GM21528 (cell line): Measurements from ENCODE around the gene SIAH3.
"Not testable (repeated sequence)": the region's sequence is repeated elsewhere in the genome, so short reads cannot be mapped to it uniquely, and the experiment has no call there.

Source experiments
- ATAC-seq: cut with Tn5 transposase; IDR thresholded peaks from one replicate; pipeline ENCODE4 v1.9.1; 2021; ENCODE audit warnings: mild to moderate bottlenecking, moderate library complexity; ENCODE audit not compliant: unreplicated experiment, low FRiP score

Gene SIAH3, protein sequence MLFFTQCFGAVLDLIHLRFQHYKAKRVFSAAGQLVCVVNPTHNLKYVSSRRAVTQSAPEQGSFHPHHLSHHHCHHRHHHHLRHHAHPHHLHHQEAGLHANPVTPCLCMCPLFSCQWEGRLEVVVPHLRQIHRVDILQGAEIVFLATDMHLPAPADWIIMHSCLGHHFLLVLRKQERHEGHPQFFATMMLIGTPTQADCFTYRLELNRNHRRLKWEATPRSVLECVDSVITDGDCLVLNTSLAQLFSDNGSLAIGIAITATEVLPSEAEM

DNA sequence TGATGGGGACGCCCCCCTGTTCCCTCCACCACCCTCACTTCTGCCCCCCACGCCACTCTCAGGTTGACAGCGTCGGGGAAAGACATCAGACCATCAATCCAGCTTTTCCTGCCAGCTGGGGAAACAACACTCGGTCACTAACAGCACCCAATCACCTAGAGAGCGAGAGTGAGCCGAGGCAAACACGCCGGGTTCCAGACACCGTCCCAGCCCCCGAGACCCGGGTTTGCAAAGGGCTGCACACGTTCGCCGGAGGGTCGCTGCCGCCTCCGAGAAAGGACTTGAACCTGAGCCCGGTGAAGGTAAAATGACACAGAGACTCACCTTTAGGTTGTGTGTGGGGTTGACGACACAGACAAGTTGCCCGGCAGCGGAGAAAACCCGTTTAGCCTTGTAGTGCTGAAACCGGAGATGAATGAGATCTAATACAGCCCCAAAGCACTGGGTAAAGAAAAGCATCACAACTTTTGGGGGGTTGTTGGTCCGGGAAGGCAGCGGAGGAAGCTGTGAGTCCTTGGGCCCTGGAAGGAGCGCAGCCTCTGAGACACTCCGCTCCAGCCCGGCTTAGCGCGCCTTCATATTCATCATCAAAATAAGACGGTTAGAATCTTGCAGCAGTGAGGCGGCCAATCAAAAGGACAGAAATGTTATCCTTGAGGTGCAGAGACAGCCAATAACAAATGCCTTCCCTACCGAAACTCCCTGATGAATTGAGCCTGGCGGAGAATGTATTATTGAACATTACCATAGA lies at the start of gene SIAH3:
SIAH3 (minus strand) TSS at position 583 of the 751 bp plus-strand sequence; CDS start at position 459, 124 bp downstream.
- no peak for ATAC-seq

DNA sequence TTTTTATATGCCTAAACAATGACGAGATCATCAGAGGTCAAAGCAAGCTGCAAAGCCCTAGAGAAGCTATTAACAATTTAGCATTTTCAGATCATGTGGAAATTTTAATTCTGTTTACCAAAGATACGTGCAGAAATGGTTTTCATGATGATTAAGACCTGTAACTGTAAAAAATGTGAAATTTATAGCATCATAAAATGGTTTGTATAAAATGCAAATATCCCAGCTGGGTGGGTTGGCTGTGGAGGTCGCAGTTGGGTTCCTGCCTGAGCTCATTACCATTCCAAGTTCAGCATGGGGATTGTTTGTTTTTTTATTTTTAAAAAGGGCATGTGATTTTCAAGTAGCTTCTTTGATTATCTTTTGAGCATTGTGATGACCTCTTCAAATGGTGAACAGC lies 47.9 kb upstream of the SIAH3 start:
- no peak for ATAC-seq

DNA sequence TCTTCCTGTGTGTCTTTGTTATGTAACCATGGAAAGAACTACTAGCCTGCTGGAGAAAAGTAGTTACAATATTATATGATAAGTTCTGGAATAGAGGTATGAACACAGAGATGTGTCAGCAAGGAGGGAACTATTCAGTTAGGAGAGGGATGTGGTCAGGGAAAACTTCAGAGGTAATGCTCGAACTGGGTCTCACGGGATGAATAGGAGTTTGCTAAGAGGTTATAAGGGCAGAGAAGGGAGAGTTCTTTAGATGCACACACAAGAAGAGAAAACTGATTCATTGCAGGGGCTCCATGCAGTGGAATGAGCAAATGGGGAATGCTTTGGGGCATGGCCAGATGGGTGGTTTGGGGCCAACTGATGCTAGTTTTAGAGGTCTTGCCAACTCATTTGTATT lies 46.0 kb upstream of the SIAH3 start:
- ATAC-seq: no peak

DNA sequence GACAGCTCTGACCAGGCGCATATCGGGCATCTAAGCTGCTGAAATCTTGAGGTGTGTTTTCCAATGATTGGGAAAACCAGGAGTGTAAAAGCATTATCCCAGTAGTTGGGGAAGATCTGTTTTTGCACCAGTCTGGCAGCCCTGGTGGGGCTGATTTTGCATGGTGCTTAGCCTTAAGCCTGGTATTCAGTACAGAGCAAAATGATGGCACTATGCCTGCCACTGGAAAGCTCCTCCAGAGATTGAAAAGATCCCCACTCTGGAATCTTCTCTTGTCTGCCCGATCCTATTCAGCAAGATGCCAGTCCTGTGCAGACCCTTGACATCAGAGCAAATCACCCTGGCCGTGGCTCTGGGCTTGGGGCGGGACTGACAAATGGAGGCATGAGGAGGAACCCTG lies 44.7 kb upstream of the SIAH3 start:
- no peak for ATAC-seq

DNA sequence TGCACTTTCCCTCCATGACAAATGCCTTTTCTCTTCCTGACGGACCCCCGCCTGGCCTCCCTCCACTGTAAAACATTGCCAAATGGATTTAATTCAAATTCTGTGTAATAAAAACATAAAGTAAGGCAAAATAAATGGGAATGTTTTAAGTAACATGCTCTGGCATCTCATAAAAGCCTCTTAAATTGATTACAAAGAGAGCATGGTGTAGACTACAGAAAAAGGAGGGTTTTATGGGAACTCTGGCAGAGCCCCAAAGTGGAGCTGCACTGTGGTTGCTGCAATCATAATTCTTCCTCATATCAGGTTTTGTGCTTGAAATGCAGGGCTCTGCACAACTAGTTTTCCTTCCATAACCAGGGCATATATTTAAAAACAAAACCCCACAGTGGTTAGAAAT lies 44.3 kb upstream of the SIAH3 start:
- ATAC-seq: no peak

DNA sequence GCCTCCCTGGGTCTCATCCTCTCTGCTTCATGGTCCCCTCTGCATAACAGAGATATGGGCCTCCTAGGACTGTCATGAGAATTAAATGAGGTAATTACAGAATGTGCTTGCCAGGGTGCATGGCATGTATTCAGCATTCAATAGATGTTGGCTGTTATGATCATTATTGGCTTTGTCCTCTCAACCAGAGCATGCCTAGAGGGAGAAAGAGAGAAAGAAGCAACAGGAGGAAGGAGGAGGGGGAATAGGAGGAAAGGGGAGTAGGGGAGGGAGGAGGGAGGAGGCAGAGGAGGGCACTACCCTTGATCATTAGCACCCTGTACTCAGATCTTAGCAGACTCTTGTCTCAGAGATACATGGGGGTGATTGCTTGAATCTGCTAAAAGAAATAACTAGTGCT lies 41.0 kb upstream of the SIAH3 start:
- ATAC-seq: no peak

DNA sequence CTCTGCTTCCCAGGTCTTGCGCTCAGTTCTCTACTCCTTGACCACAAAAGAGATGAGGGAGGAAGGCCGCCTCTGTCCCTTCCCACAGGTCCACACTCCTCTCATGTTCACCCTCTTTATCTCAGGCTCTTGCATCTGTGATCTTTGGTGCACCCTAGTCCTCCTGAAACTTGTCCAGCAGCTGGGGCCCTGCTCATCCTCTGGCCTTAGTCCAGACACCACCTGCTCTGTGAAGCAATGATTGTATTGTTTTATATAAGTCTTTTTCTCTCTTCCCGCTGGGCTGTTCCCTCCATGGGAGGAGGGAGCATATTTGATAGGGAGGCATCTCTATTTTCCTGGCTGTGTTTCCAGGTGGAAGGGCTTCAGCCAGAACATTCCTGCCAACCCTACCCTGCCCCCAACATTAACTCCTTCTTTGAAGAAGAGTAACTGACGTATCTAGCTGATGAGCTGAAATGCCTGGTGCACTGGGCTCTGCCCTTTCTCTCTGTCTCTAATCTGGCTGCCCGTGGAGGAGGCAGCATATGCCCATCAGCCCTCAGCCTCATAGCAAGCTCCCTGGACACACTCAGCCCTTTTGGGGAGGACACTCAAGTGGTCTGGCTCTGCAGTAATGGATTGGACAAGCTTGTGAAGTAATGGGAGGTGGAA lies 38.2 kb upstream of the SIAH3 start:
- ATAC-seq: no peak

DNA sequence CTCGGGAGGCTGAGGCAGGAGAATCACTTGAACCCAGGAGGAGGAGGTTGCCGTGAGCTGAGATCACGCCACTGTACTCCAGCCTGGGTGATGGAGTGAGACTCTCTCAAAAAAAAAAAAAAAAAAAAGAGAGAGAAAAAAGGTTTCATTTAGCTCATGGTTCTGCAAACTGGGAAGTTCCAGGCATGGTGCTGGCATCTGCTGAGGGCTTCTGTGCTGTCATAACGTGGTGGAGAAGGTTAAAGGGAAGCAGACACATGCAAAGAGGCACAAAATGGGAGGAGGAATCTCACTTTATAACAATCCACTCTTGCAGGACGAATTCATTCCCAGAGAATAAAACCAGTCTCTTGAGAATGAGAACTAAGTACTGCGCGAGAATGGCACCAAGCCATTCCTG lies 34.9 kb upstream of the SIAH3 start:
- no peak for ATAC-seq

DNA sequence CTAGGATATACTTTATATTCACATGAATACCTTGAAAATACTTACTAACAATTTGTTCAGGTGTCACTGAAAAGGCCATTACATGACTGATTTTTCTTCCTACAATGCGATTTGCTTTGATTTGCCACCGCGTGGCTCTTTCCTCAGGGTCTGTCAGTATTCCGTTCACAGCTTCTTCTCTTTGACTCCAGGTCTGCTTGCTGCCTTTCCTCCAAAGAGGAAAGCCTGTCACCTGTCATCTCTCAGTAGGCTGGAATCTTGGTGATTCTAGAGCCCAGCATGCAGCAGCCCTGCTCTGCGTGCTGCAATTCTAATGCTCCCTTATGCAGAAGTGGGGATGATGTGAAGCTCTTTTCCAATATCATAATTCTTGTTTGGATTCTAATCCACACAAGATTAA lies 33.6 kb upstream of the SIAH3 start:
- ATAC-seq: no peak

DNA sequence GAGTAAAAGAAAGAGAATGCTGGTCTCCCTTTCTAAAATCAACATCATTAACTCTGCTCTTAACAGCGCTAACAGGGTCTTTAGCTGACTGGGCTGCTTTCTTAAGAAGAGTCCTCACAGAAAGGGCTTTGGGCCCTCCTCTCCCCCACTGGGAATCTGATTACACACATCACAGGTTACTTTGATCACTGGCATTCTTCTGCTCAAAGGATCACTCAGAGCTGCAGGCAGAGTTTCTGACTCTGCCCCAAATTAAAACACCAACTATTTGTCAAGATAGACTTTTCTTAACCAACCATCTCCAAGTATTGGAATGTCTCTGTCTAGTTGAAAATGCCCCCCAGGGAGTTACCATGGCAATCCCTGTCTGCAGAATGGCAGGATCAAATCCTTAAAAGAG lies 31.1 kb upstream of the SIAH3 start:
- ATAC-seq: no peak

DNA sequence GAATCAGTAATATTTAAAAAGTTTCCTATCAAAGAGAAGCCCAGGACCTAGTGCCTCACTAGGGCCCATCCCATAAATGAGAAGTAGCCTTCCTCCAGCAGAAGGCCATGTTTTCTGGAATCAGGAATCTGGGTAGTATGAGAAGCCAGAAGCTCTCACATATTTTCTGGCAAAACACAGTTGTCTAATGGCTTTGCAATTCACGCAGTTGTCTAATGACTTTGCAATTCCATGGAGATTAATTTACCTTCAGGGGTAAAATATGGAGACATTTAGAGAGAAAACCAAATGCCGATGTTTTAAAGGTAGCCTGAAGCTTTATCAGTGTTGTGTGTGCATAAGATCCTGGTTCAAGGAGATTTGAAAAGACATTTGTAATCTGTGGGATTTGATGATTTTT lies 29.8 kb upstream of the SIAH3 start:
- ATAC-seq: no peak

DNA sequence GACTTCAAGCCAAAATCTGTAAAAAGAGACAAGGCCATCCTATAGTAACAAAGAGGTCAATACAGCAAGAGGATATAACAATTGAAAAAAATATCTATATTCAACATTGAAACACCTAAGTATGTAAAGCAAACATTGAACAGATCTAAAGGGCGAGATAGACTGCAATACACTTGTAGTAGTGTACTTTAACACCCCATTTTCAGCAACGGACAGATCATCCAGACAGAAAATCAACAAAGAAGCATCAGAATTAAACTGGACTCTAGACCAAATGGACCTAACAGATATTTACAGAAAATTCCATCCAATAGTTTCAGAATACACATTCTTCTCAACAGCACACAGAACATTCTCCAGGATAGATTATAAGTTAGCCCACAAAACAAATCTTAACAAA lies 28.7 kb upstream of the SIAH3 start:
- no peak for ATAC-seq

DNA sequence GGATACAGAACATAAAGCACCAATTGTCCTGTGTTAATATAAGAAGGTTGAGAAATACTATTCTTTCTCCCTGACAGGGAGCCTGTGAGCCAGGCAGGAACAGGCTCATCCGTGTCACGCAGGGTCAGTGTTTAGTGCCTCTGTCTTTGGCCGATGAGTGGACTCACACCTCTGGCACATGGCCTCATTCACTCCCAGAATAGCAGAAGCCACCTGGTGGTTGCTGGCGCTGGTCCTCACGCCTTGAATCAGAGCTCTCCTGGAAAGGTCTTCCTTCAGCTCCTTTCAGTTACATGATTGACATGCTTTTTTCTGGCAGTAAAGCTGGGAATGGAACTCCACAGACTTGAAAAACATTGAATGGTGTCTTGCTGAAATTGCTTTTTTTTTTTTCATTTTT lies 28.1 kb upstream of the SIAH3 start:
- no peak for ATAC-seq

DNA sequence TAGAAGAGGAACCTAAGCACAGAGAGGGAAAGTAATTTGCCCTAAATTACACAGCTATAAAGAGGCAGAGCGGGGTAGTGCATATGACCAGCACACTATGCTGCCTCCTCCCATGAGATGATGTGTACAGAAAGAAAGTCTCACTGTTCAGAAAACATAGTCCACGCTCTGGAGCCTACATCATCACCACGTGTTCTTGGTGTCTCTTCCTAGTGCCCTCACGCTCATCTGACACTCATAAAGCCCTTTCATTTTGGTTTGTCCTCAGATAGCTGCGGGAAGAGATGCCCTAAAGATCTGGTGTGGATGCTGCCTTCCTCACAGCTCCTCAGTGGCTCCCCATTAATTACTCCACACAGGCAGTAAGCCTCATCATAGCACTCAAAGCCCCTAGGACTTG lies 27.4 kb upstream of the SIAH3 start:
- ATAC-seq: no peak

DNA sequence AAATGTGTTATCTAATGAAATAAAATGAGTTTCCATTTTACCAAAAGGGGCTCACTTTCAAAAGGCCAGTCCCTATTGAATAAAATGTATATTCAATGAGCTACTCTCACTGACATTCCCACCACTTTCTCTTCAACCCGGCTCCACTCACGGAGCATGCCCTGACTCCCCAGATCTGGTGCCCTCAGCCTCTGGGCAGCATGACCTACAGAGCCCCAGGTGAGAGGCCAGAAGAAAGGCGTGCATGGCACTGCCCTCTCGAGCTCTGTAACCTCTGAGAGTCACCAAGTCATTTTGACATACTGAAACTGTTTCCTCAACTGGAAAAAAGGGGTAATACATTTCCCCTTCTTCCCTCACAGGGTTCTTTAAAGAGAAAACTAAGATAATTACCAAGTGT lies 25.2 kb upstream of the SIAH3 start:
- no peak for ATAC-seq

DNA sequence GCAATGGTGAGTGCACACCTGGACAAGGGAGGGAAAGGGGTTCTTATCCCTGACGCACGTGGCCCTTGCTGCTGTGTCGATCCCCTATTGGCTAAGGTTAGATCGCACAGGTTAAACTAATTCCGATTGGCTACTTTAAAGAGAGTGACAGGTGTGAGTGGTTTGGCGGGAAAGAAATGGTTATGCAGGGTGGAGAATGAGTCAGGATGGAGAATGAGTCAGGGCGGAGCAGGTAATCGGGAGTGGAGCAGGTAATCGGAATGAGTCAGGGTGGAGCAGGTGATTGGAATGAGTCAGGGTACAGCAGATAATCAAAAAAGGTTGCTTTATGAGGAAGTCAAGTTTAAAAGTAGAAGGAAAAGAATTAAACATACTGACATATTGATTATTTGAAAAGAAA lies 24.4 kb upstream of the SIAH3 start:
- ATAC-seq: no peak

DNA sequence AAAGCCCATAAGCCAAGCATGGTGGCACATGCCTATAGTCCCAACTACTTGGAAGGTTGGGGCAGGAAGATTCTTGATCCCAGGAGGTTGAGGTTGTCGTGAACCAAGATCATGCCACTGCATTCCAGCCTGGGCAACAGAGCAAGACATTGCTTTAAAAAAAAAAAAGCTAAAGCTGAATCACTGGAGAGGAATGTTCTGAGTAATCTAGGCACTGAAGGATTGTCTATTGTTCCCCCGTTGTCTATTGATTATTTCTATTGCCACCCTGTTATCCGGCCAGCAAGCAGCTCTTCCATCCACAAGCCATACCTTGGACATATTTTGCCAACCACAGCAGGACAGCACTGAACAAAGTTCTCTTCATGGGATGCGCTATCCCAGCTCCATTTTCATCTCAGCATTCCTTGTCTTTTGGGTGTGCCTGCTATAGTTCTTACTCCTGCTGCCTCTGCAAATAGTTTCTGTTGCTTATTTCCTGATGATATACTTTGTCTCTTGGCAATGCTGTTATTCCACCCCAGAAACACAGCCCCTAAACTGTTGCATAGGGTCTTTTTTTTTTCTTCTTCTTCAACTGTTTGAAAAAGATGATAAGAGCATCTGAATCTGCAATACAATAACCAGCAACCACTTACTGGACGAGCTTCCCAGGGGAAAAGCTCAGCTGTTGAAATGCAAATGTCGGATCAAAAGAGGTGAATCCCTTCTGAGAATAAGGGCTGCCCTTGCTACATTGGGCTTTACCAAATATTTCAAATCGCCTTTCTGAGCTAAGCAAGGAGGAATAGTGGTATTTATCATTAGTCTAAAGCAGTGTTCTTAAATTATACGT lies 22.2 kb upstream of the SIAH3 start:
- ATAC-seq: no peak

DNA sequence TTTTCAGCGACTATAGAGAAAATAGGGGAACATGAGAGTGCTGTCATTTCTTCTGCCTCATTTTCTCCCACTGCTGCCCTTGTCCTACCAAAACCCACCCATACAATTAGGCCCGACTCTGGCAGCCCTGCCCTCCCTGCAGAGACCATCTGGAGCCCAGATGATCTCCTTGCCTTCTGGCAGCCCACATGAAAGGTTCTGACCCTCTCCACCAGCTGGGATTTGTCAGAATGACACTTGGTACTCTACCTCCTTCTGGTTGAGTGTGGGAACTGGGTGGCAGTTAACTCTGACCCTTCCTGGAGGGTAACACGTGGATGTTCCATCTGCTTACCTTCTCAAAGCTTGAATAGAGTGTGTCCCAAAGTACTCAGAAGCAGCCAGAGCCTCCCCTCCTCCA lies 21.0 kb upstream of the SIAH3 start:
- ATAC-seq: no peak

DNA sequence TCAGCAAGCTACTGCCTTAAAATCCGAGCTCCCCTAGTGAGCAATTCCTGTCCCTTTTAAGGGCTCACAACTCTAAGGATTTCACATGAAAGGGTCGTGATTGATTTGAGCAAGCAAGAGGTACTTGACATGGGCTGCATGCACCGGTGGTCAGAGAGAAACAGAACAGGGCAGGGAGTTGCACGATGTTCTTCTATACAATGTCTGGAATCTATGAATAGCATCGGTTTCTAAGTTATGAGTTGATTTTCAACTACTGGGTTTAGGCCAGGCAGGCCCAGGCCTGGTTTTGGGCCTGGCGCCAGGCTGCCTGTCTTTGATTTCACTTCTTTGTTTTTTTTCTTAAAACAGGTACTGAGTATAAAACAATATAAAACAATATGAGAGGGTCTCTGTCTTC lies 19.6 kb upstream of the SIAH3 start:
- not testable (repeated sequence) for ATAC-seq

DNA sequence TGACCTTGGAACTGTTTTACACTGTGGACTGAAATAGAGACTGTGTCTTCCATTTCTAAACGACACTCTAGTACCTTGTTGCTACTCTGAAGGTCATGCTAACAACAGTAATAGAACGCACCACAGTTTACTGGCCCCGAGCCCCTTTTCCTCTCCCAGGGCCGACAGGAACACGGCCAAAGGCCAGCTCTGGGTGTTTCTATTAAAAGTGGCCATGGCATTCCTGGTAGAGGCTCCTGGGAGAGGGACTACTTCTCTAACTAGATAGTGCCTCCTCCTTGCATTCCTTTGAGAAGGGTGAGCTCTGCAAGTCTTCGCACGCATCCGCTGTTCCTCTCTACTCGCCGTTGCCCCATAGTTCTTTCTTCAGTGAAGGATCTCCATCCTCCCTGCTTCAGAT lies 18.7 kb upstream of the SIAH3 start:
- ATAC-seq: no peak

DNA sequence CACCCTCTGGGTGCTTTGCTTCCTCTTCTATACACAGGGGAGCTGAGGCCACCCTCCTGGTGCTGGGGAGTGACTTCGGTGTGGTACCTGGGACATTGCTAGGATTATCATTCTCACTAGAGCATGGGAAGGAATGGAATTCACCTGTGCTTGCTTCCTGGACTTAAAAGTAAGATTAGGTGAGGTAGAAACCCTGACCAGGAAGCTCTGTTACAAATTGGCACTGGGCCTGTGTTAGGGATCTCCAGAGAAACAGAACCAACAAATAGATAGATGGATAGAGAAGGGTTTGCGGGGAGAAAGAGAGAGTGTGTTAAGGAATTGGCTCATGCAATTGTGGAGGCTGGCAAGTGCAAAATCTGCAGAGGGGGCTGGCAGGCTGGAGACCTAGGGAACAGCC lies 13.9 kb upstream of the SIAH3 start:
- no peak for ATAC-seq
